ENCODE measurements around the gene ENPP3. TPM values are rescaled to one million over a fixed set of nuclear protein-coding genes. Genes with fewer than 3 reads are reported as not detected.

The ENPP3 gene
- total RNA-seq, 6 experiments from 2014 or later: 0.07 to 0.12 TPM; not detected in 4

- TF ChIP-seq CTCF (IDR thresholded peaks at IDR 0.05): no peak
- H3K36me3 Mint-ChIP-seq (ENCODE audit: low read depth): no peaks in the 10 kb centered on the region
- H3K4me3 Mint-ChIP-seq: no peak overlapping the region
- no peaks in the 10 kb centered on the region for H3K9me3 Mint-ChIP-seq
- no peaks in the 10 kb centered on the region for H3K27me3 Mint-ChIP-seq (ENCODE audit: insufficient read depth)
- no peak for DNase-seq
- no peak overlapping the region for H3K27ac Mint-ChIP-seq
- peaks cover 21% of the 10 kb centered on the region for H3K4me1 Mint-ChIP-seq (ENCODE audit: low read depth)
Measured at GRCh38 chr6:131663578-131664165, 26.6 kb downstream of the ENPP3 start.

GRCh38 chr6:131669891-131670290 is 32.8 kb downstream of the ENPP3 start:
- H3K4me1 Mint-ChIP-seq (ENCODE audit: low read depth): peaks cover 6% of the 10 kb centered on the region
- H3K27me3 Mint-ChIP-seq (ENCODE audit: insufficient read depth): no peaks in the 10 kb centered on the region
- no peak for TF ChIP-seq CTCF (IDR thresholded peaks at IDR 0.05)
- H3K9me3 Mint-ChIP-seq: no peaks in the 10 kb centered on the region
- no peak for DNase-seq
- H3K4me3 Mint-ChIP-seq: no peak overlapping the region
- H3K27ac Mint-ChIP-seq: no peak overlapping the region
- no peaks in the 10 kb centered on the region for H3K36me3 Mint-ChIP-seq (ENCODE audit: low read depth)

GRCh38 chr6:131673184-131673583 is 36.1 kb downstream of the ENPP3 start:
- Mint-ChIP-seq H3K9me3 (no peaks in the 10 kb centered on the region), H3K4me1 (ENCODE audit: low read depth) (peaks cover 6% of the 10 kb centered on the region), H3K36me3 (ENCODE audit: low read depth) (no peaks in the 10 kb centered on the region), H3K27me3 (ENCODE audit: insufficient read depth) (no peaks in the 10 kb centered on the region), H3K4me3 (no peak overlapping the region), H3K27ac (no peak overlapping the region)
- no peak for DNase-seq
- no peak for TF ChIP-seq CTCF (IDR thresholded peaks at IDR 0.05)

- no peaks in the 10 kb centered on the region for H3K9me3 Mint-ChIP-seq
- H3K27ac Mint-ChIP-seq: no peak overlapping the region
- no peak for TF ChIP-seq CTCF (IDR thresholded peaks at IDR 0.05)
- H3K27me3 Mint-ChIP-seq (ENCODE audit: insufficient read depth): peaks cover 2% of the 10 kb centered on the region; the same call in 1 of the 2 replicates
- no peak for DNase-seq
- no peak overlapping the region for H3K4me3 Mint-ChIP-seq
- H3K4me1 Mint-ChIP-seq (ENCODE audit: low read depth): no peaks in the 10 kb centered on the region
- H3K36me3 Mint-ChIP-seq (ENCODE audit: low read depth): no peaks in the 10 kb centered on the region
Measured at GRCh38 chr6:131678442-131678841, 41.3 kb downstream of the ENPP3 start.

- TF ChIP-seq CTCF (IDR thresholded peaks at IDR 0.05): no peak
- no peak for DNase-seq
- Mint-ChIP-seq H3K27ac (no peak overlapping the region), H3K9me3 (no peaks in the 10 kb centered on the region), H3K4me3 (no peak overlapping the region), H3K36me3 (ENCODE audit: low read depth) (no peaks in the 10 kb centered on the region), H3K4me1 (ENCODE audit: low read depth) (no peaks in the 10 kb centered on the region), H3K27me3 (ENCODE audit: insufficient read depth) (peaks cover 2% of the 10 kb centered on the region; the same call in 1 of the 2 replicates)
Measured at GRCh38 chr6:131680868-131681267, 43.8 kb downstream of the ENPP3 start.
